NCI-H345 (cell line): Measurements from ENCODE around the gene DOCK6.
"Not testable (repeated sequence)": the region's sequence is repeated elsewhere in the genome, so short reads cannot be mapped to it uniquely, and the experiment has no call there.

Experiments
- DNase-seq: peaks from one replicate; lab custom pipeline; 2025; lab: John Stamatoyannopoulos, UW

The DOCK6 gene

GRCh38 chr19:11196406-11197287 lies 65.7 kb downstream of the DOCK6 start:
- DNase-seq, result no peak

GRCh38 chr19:11195681-11196080 lies 66.6 kb downstream of the DOCK6 start:
- no peak for DNase-seq

GRCh38 chr19:11194656-11195558 lies 67.4 kb downstream of the DOCK6 start:
- DNase-seq, result no peak

GRCh38 chr19:11194173-11194572 lies 68.2 kb downstream of the DOCK6 start:
- no peak for DNase-seq

GRCh38 chr19:11192957-11193939 lies 69.1 kb downstream of the DOCK6 start:
- no peak for DNase-seq

- DNase-seq, result no peak
These were observed 70.4 kb downstream of the DOCK6 start for GRCh38 chr19:11191934-11192333.

- DNase-seq, result no peak
These were observed 71.0 kb downstream of the DOCK6 start for GRCh38 chr19:11191273-11191755.

- DNase-seq, result no peak
These were observed 71.8 kb downstream of the DOCK6 start for GRCh38 chr19:11190501-11190900.

- DNase-seq, result no peak
These were observed 74.9 kb downstream of the DOCK6 start for GRCh38 chr19:11187441-11187840.

- no peak for DNase-seq
These were observed 79.3 kb downstream of the DOCK6 start for GRCh38 chr19:11182994-11183393.

- no peak for DNase-seq
These were observed 80.8 kb downstream of the DOCK6 start for GRCh38 chr19:11181488-11181887.

- not testable (repeated sequence) for DNase-seq
These were observed 81.3 kb downstream of the DOCK6 start for GRCh38 chr19:11180975-11181374.

- no peak for DNase-seq
These were observed 82.0 kb downstream of the DOCK6 start for GRCh38 chr19:11180346-11180745.

GRCh38 chr19:11179716-11180297 lies 82.5 kb downstream of the DOCK6 start:
- DNase-seq, result no peak

GRCh38 chr19:11179145-11179465 lies 83.2 kb downstream of the DOCK6 start:
- DNase-seq, result not testable (repeated sequence)

- no peak for DNase-seq
These were observed 84.7 kb downstream of the DOCK6 start for GRCh38 chr19:11177592-11177991.

- no peak for DNase-seq
These were observed 85.7 kb downstream of the DOCK6 start for GRCh38 chr19:11176466-11177193.

GRCh38 chr19:11175920-11176319 lies 86.4 kb downstream of the DOCK6 start:
- no peak for DNase-seq

- no peak for DNase-seq
These were observed 88.0 kb downstream of the DOCK6 start for GRCh38 chr19:11174336-11174735.

- DNase-seq, result no peak
These were observed 88.7 kb downstream of the DOCK6 start for GRCh38 chr19:11173516-11174155.
